Memory B cell (primary cell): ENCODE data around the gene COBL.

Experiments used
- ATAC-seq: fragments of 150-1000 bp; cut with Tn5 transposase; 2 replicates; pipeline ENCODE4 v1.10.0; 2021; ENCODE audit warnings: low read depth, mild to moderate bottlenecking, moderate library complexity
- DNase-seq, 2 donors: peaks; one replicate each; pipeline ENCODE4 v3.0.0; 2022; ENCODE audit warnings: low spot score in 2 of 2
- H3K27ac Mint-ChIP-seq: one replicate; pipeline ENCODE4 v1.8.0; 2022; ENCODE audit warnings: mild to moderate bottlenecking, moderate library complexity, mixed read lengths
- H3K27me3 Mint-ChIP-seq: one replicate; pipeline ENCODE4 v1.8.0; 2022; ENCODE audit warnings: mixed read lengths
- H3K36me3 Mint-ChIP-seq: one replicate; pipeline ENCODE4 v1.8.0; 2022; ENCODE audit warnings: mild to moderate bottlenecking, mixed read lengths
- H3K4me1 Mint-ChIP-seq: one replicate; pipeline ENCODE4 v1.8.0; 2022; ENCODE audit warnings: mixed read lengths
- H3K4me3 Mint-ChIP-seq: one replicate; pipeline ENCODE4 v1.8.0; 2022; ENCODE audit warnings: mild to moderate bottlenecking, moderate library complexity, mixed read lengths
- H3K9me3 Mint-ChIP-seq: one replicate; pipeline ENCODE4 v1.8.0; 2022; ENCODE audit warnings: mixed read lengths

Gene COBL

GRCh38 chr7:51304729-51305128 is 11.9 kb downstream of the COBL start:
- Mint-ChIP-seq H3K36me3 (no peaks in the 10 kb centered on the region), H3K27ac (no peak overlapping the region), H3K27me3 (no peaks in the 10 kb centered on the region), H3K4me3 (no peak overlapping the region), H3K9me3 (no peaks in the 10 kb centered on the region), H3K4me1 (no peaks in the 10 kb centered on the region)
- no peak for ATAC-seq
- no peak for DNase-seq

GRCh38 chr7:51303142-51303525 is 13.5 kb downstream of the COBL start:
- ATAC-seq (no peak), DNase-seq (no peak)
- peaks cover 4% of the 10 kb centered on the region for H3K9me3 Mint-ChIP-seq
- H3K27me3 Mint-ChIP-seq: no peaks in the 10 kb centered on the region
- no peak overlapping the region for H3K27ac Mint-ChIP-seq
- no peak overlapping the region for H3K4me3 Mint-ChIP-seq
- H3K4me1 Mint-ChIP-seq: no peaks in the 10 kb centered on the region
- H3K36me3 Mint-ChIP-seq: no peaks in the 10 kb centered on the region

GRCh38 chr7:51301806-51302205 is 14.8 kb downstream of the COBL start:
- Mint-ChIP-seq H3K27ac (no peak overlapping the region), H3K36me3 (no peaks in the 10 kb centered on the region), H3K4me1 (no peaks in the 10 kb centered on the region), H3K9me3 (peaks cover 4% of the 10 kb centered on the region), H3K4me3 (no peak overlapping the region), H3K27me3 (no peaks in the 10 kb centered on the region)
- ATAC-seq (no peak), DNase-seq (no peak)

GRCh38 chr7:51300762-51301674 is 15.6 kb downstream of the COBL start:
- Mint-ChIP-seq H3K27ac (no peak overlapping the region), H3K9me3 (peaks cover 4% of the 10 kb centered on the region), H3K4me1 (no peaks in the 10 kb centered on the region), H3K36me3 (no peaks in the 10 kb centered on the region), H3K27me3 (no peaks in the 10 kb centered on the region), H3K4me3 (no peak overlapping the region)
- ATAC-seq (no peak), DNase-seq (no peak)

GRCh38 chr7:51299391-51300133 is 17.0 kb downstream of the COBL start:
- no peaks in the 10 kb centered on the region for H3K4me1 Mint-ChIP-seq
- H3K27ac Mint-ChIP-seq: no peak overlapping the region
- H3K27me3 Mint-ChIP-seq: no peaks in the 10 kb centered on the region
- ATAC-seq: no peak
- H3K36me3 Mint-ChIP-seq: no peaks in the 10 kb centered on the region
- no peak for DNase-seq
- peaks cover 4% of the 10 kb centered on the region for H3K9me3 Mint-ChIP-seq
- H3K4me3 Mint-ChIP-seq: no peak overlapping the region

GRCh38 chr7:51298912-51299311 is 17.7 kb downstream of the COBL start:
- no peak for ATAC-seq
- H3K27me3 Mint-ChIP-seq: no peaks in the 10 kb centered on the region
- H3K36me3 Mint-ChIP-seq: no peaks in the 10 kb centered on the region
- H3K9me3 Mint-ChIP-seq: peaks cover 4% of the 10 kb centered on the region
- no peak overlapping the region for H3K27ac Mint-ChIP-seq
- H3K4me1 Mint-ChIP-seq: no peaks in the 10 kb centered on the region
- no peak for DNase-seq
- no peak overlapping the region for H3K4me3 Mint-ChIP-seq

- DNase-seq (no peak), ATAC-seq (no peak)
- Mint-ChIP-seq H3K4me3 (no peak overlapping the region), H3K9me3 (peaks cover 4% of the 10 kb centered on the region), H3K27me3 (no peaks in the 10 kb centered on the region), H3K27ac (no peak overlapping the region), H3K36me3 (no peaks in the 10 kb centered on the region), H3K4me1 (no peaks in the 10 kb centered on the region)
Measured at GRCh38 chr7:51297986-51298385, 18.6 kb downstream of the COBL start.

GRCh38 chr7:51295440-51296245 is 21.0 kb downstream of the COBL start:
- DNase-seq (no peak), ATAC-seq (no peak)
- Mint-ChIP-seq H3K4me1 (no peaks in the 10 kb centered on the region), H3K36me3 (no peaks in the 10 kb centered on the region), H3K27me3 (no peaks in the 10 kb centered on the region), H3K9me3 (peaks cover 4% of the 10 kb centered on the region), H3K27ac (no peak overlapping the region), H3K4me3 (no peak overlapping the region)

GRCh38 chr7:51292596-51292995 is 24.0 kb downstream of the COBL start:
- ATAC-seq (no peak), DNase-seq (no peak)
- Mint-ChIP-seq H3K27me3 (no peaks in the 10 kb centered on the region), H3K27ac (no peak overlapping the region), H3K4me3 (no peak overlapping the region), H3K9me3 (no peaks in the 10 kb centered on the region), H3K36me3 (no peaks in the 10 kb centered on the region), H3K4me1 (no peaks in the 10 kb centered on the region)

- H3K9me3 Mint-ChIP-seq: no peaks in the 10 kb centered on the region
- no peak for ATAC-seq
- H3K27ac Mint-ChIP-seq: no peak overlapping the region
- H3K36me3 Mint-ChIP-seq: no peaks in the 10 kb centered on the region
- H3K4me1 Mint-ChIP-seq: no peaks in the 10 kb centered on the region
- H3K27me3 Mint-ChIP-seq: no peaks in the 10 kb centered on the region
- DNase-seq: no peak
- no peak overlapping the region for H3K4me3 Mint-ChIP-seq
Measured at GRCh38 chr7:51290702-51291540, 25.7 kb downstream of the COBL start.

- Mint-ChIP-seq H3K4me3 (no peak overlapping the region), H3K36me3 (no peaks in the 10 kb centered on the region), H3K27ac (no peak overlapping the region), H3K4me1 (no peaks in the 10 kb centered on the region), H3K27me3 (no peaks in the 10 kb centered on the region), H3K9me3 (no peaks in the 10 kb centered on the region)
- no peak for ATAC-seq
- no peak for DNase-seq
Measured at GRCh38 chr7:51290304-51290637, 26.3 kb downstream of the COBL start.

GRCh38 chr7:51289623-51290303 is 26.8 kb downstream of the COBL start:
- no peak for DNase-seq
- H3K27ac Mint-ChIP-seq: no peak overlapping the region
- ATAC-seq: no peak

More at GRCh38 chr7:51289623-51290303, 26.8 kb downstream of the COBL start:
- H3K4me1 Mint-ChIP-seq: no peaks in the 10 kb centered on the region
- no peaks in the 10 kb centered on the region for H3K36me3 Mint-ChIP-seq
- no peaks in the 10 kb centered on the region for H3K9me3 Mint-ChIP-seq
- no peak overlapping the region for H3K4me3 Mint-ChIP-seq
- no peaks in the 10 kb centered on the region for H3K27me3 Mint-ChIP-seq
